Trophoblast cell (in vitro differentiated cells and primary cell): ENCODE measurements around the gene HERPUD2.
"Not testable (repeated sequence)": the region's sequence is repeated elsewhere in the genome, so short reads cannot be mapped to it uniquely, and the experiment has no call there.

Experiments used
- DNase-seq, 2 donors: peaks; one replicate each; pipeline ENCODE4 v3.0.0-alpha.2; 2016
- H2AFZ ChIP-seq: 2 replicates; pipeline ENCODE4 v1.6.1; 2013; ENCODE audit warnings: low read length, moderate library complexity, mild to moderate bottlenecking; ENCODE audit not compliant: insufficient read depth, poor library complexity
- H2AK5ac ChIP-seq: 2 replicates; pipeline ENCODE4 v1.6.1; 2013; ENCODE audit warnings: mild to moderate bottlenecking, low read length
- H2BK120ac ChIP-seq: 2 replicates; pipeline ENCODE4 v1.6.1; 2013; ENCODE audit warnings: low read length, mild to moderate bottlenecking, moderate library complexity; ENCODE audit not compliant: insufficient read depth, poor library complexity
- H2BK12ac ChIP-seq: 2 replicates; pipeline ENCODE4 v1.6.1; 2013; ENCODE audit warnings: mild to moderate bottlenecking, low read length, moderate library complexity
- H2BK5ac ChIP-seq: 2 replicates; pipeline ENCODE4 v1.6.1; 2013; ENCODE audit warnings: low read length, low read depth, moderate library complexity, mild to moderate bottlenecking; ENCODE audit not compliant: poor library complexity
- H3K14ac ChIP-seq: 2 replicates; pipeline ENCODE4 v1.6.1; 2013; ENCODE audit warnings: mild to moderate bottlenecking, low read length
- H3K18ac ChIP-seq: 2 replicates; pipeline ENCODE4 v1.6.1; 2013; ENCODE audit warnings: mild to moderate bottlenecking, low read length
- H3K23ac ChIP-seq: 2 replicates; pipeline ENCODE4 v1.6.1; 2013; ENCODE audit warnings: low read length
- H3K27ac ChIP-seq: 2 replicates; pipeline ENCODE4 v1.5.1; 2013; ENCODE audit warnings: low read depth, mild to moderate bottlenecking, inconsistent platforms, low read length, moderate library complexity
- H3K27me3 ChIP-seq: 2 replicates; pipeline ENCODE4 v1.6.1; 2013; ENCODE audit warnings: inconsistent platforms, mild to moderate bottlenecking, low read length, moderate library complexity; ENCODE audit not compliant: insufficient read depth
- H3K36me3 ChIP-seq, 2 experiments: 1 replicate in 1 of 2; 2 replicates in 1 of 2; pipeline ENCODE4 v1.6.1; 2013; ENCODE audit warnings: low read length in 2 of 2, mild to moderate bottlenecking in 2 of 2, moderate library complexity in 1 of 2; ENCODE audit not compliant: insufficient read depth in 2 of 2, control insufficient read depth in 1 of 2
- H3K4ac ChIP-seq: 2 replicates; pipeline ENCODE4 v1.6.1; 2013; ENCODE audit warnings: low read depth, mild to moderate bottlenecking, low read length, moderate library complexity
- H3K4me1 ChIP-seq, 2 experiments: 1 replicate in 1 of 2; 2 replicates in 1 of 2; pipeline ENCODE4 v1.6.1; 2013; ENCODE audit warnings: low read length in 2 of 2, mild to moderate bottlenecking in 2 of 2, moderate library complexity in 1 of 2; ENCODE audit not compliant: insufficient read depth in 2 of 2, control insufficient read depth in 1 of 2
- H3K4me2 ChIP-seq: 2 replicates; pipeline ENCODE4 v1.6.1; 2013; ENCODE audit warnings: inconsistent platforms, mild to moderate bottlenecking, low read length, moderate library complexity
- H3K4me3 ChIP-seq: 2 replicates; pipeline ENCODE4 v1.5.1; 2013; ENCODE audit warnings: mild to moderate bottlenecking, low read depth, low read length, inconsistent platforms
- H3K79me1 ChIP-seq: one replicate; pipeline ENCODE4 v1.6.1; 2013; ENCODE audit warnings: low read length
- H3K79me2 ChIP-seq: 2 replicates; pipeline ENCODE4 v1.6.1; 2013; ENCODE audit warnings: low read length, mild to moderate bottlenecking; ENCODE audit not compliant: control insufficient read depth, insufficient read depth, poor library complexity
- H3K9ac ChIP-seq: 2 replicates; pipeline ENCODE4 v1.6.1; 2013; ENCODE audit warnings: mild to moderate bottlenecking, low read length
- H3K9me3 ChIP-seq: 2 replicates; pipeline ENCODE4 v1.6.1; 2013; ENCODE audit warnings: low read depth, mild to moderate bottlenecking, control low read depth, inconsistent platforms, low read length; ENCODE audit not compliant: insufficient read depth
- H4K12ac ChIP-seq: 2 replicates; pipeline ENCODE4 v1.6.1; 2013; ENCODE audit warnings: low read depth, mild to moderate bottlenecking, low read length, moderate library complexity
- H4K8ac ChIP-seq: 2 replicates; pipeline ENCODE4 v1.6.1; 2013; ENCODE audit warnings: low read depth, mild to moderate bottlenecking, low read length, moderate library complexity
- H4K91ac ChIP-seq: one replicate; pipeline ENCODE4 v1.6.1; 2013; ENCODE audit warnings: low read depth, mild to moderate bottlenecking, low read length, moderate library complexity
- WGBS: extraction: QIAGEN DNeasy Blood & Tissue Kit; methylation state at CpG from one replicate; pipeline ENCODE4 v1.1.7; 2013; ENCODE audit warnings: missing lambda C conversion rate; ENCODE audit not compliant: insufficient read length, insufficient coverage; ENCODE audit errors: extremely low coverage; 5-methylcytosine and 5-hydroxymethylcytosine counted together

HERPUD2 gene

GRCh38 chr7:35670856-35671569, 23.9 kb downstream of the HERPUD2 start:
- Histone ChIP-seq H2AK5ac (no peak overlapping the region), H3K4me3 (no peak overlapping the region), H3K14ac (no peak overlapping the region), H3K4me1 (no peaks in the 10 kb centered on the region), H3K27ac (no peak overlapping the region), H4K91ac (no peak overlapping the region), H3K36me3 (peaks cover 0 to 8% of the 10 kb centered on the region in 2 experiments), H3K4me2 (no peak overlapping the region), H2BK120ac (no peak overlapping the region), H2BK12ac (no peak overlapping the region), H3K9me3 (no peaks in the 10 kb centered on the region), H4K8ac (no peak overlapping the region), H4K12ac (no peak overlapping the region), H3K79me1 (no peaks in the 10 kb centered on the region), H2AFZ (no peak overlapping the region), H3K4ac (no peak overlapping the region), H3K27me3 (no peaks in the 10 kb centered on the region), H3K9ac (no peak overlapping the region), H3K23ac (no peak overlapping the region), H2BK5ac (no peak overlapping the region), H3K79me2 (no peaks in the 10 kb centered on the region), H3K18ac (no peak overlapping the region)
- no peak for DNase-seq
- WGBS = no CpG with 5 or more reads among the region's 3 CpGs

- not testable (repeated sequence) for H2BK120ac ChIP-seq, H2AFZ ChIP-seq, H3K4me1 ChIP-seq, H3K27ac ChIP-seq, H2AK5ac ChIP-seq, H3K18ac ChIP-seq, H4K91ac ChIP-seq, H3K14ac ChIP-seq, H3K4ac ChIP-seq, H2BK12ac ChIP-seq, H3K9ac ChIP-seq, H4K12ac ChIP-seq, H2BK5ac ChIP-seq, H3K79me1 ChIP-seq, H3K79me2 ChIP-seq, H3K9me3 ChIP-seq, H3K23ac ChIP-seq, DNase-seq, H4K8ac ChIP-seq, H3K4me2 ChIP-seq, H3K27me3 ChIP-seq, H3K4me3 ChIP-seq
- peaks cover 8 to 11% of the 10 kb centered on the region in 2 experiments for H3K36me3 ChIP-seq
- WGBS = no CpG with 5 or more reads among the region's 4 CpGs
These were observed 34.5 kb downstream of the HERPUD2 start for GRCh38 chr7:35660411-35660810.

GRCh38 chr7:35658606-35659201, 36.2 kb downstream of the HERPUD2 start:
- Histone ChIP-seq H2AK5ac (no peak overlapping the region), H2BK120ac (no peak overlapping the region), H4K8ac (no peak overlapping the region), H2BK5ac (no peak overlapping the region), H3K4ac (no peak overlapping the region), H3K4me3 (no peak overlapping the region), H3K79me1 (no peaks in the 10 kb centered on the region), H4K12ac (no peak overlapping the region), H3K9ac (no peak overlapping the region), H3K36me3 (peaks cover 1 to 5% of the 10 kb centered on the region in 2 experiments), H3K18ac (no peak overlapping the region), H3K9me3 (no peaks in the 10 kb centered on the region), H3K79me2 (no peaks in the 10 kb centered on the region), H2BK12ac (no peak overlapping the region), H3K27me3 (no peaks in the 10 kb centered on the region), H3K27ac (no peak overlapping the region), H2AFZ (no peak overlapping the region), H3K23ac (no peak overlapping the region), H3K4me1 (no peaks in the 10 kb centered on the region), H4K91ac (no peak overlapping the region), H3K4me2 (no peak overlapping the region), H3K14ac (no peak overlapping the region)
- no CpG with 5 or more reads among the region's 1 CpG for WGBS
- DNase-seq = no peak

GRCh38 chr7:35657125-35657524, 37.8 kb downstream of the HERPUD2 start:
- H2BK5ac ChIP-seq = no peak overlapping the region
- no peak overlapping the region for H3K4me2 ChIP-seq
- no peak overlapping the region for H3K23ac ChIP-seq
- peaks cover 0 to under 1% of the 10 kb centered on the region in 2 experiments for H3K4me1 ChIP-seq
- H4K91ac ChIP-seq = no peak overlapping the region
- H3K27me3 ChIP-seq = no peaks in the 10 kb centered on the region
- no peak overlapping the region for H3K18ac ChIP-seq
- H4K12ac ChIP-seq = no peak overlapping the region
- no peak overlapping the region for H3K4me3 ChIP-seq
- no peaks in the 10 kb centered on the region for H3K79me2 ChIP-seq
- no peak for DNase-seq
- no peak overlapping the region for H3K4ac ChIP-seq
- H3K79me1 ChIP-seq = no peaks in the 10 kb centered on the region
- no peak overlapping the region for H3K27ac ChIP-seq
- H2AK5ac ChIP-seq = no peak overlapping the region
- H3K9me3 ChIP-seq = no peaks in the 10 kb centered on the region
- peaks cover 2 to 5% of the 10 kb centered on the region in 2 experiments for H3K36me3 ChIP-seq
- no peak overlapping the region for H4K8ac ChIP-seq
- no CpG with 5 or more reads among the region's 2 CpGs for WGBS
- H3K9ac ChIP-seq = no peak overlapping the region
- no peak overlapping the region for H2BK12ac ChIP-seq
- no peak overlapping the region for H2AFZ ChIP-seq
- no peak overlapping the region for H2BK120ac ChIP-seq
- H3K14ac ChIP-seq = no peak overlapping the region
